Tibial nerve (tissue), 3 donors: ENCODE data around the gene PTPRC.

ENCODE experiments used
- CTCF ChIP-seq, 5 experiments: fragments of 200-600 bp in 3 of 5; fragments of 450-650 bp in 2 of 5; sonication (generic) in 3 of 5; IDR thresholded peaks; one replicate each; pipeline ENCODE4 v1.5.1; 2016 to 2019; ENCODE audit warnings: antibody characterized with exemption in 5 of 5, mild to moderate bottlenecking in 3 of 5, moderate library complexity in 2 of 5
- POLR2A ChIP-seq, 2 donors: fragments of 450-650 bp; IDR thresholded peaks; one replicate each; pipeline ENCODE4 v1.6.1; 2017; ENCODE audit warnings: antibody characterized with exemption in 2 of 2, mild to moderate bottlenecking in 2 of 2, moderate library complexity in 2 of 2

DNA sequence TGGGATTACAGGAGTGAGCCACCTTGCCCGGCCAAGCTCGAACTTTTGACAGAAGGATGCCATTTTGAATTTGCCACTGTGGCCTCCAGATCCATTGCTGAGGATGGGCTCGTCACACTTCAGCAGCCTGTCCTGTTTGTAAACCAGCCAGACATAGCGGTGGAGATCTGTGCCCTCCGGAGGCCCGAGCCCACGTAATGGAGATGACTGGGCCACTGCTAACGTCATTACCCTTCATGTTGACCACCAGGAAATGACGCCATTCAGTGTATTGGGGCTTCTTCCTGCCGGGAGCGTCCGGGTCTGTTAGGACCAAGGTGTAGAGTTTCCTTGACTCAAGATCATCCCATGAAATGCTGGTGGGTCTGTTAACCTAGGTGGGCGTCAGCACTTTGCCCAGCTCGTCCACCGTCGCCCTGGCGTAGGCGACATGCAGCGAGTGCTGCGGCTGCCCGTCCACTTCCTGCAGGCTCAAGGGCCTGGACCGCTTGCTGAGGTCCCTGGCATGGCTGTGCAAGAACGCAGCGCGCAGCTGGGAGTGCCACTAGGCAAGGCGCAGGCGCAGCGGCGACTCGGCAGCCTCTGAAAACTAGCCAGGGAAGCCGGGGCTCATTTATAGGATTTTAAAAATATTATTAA lies 40.8 kb downstream of the PTPRC start:
- TF ChIP-seq POLR2A (IDR thresholded peaks at IDR 0.05) (no peak), CTCF (IDR thresholded peaks at IDR 0.05) (no peak)
